GM19240 (cell line): ENCODE data around the gene IRF6.

Experiments
- DNase-seq: peaks from one replicate; pipeline ENCODE4 v3.0.0; 2011; ENCODE audit warnings: low spot score; ENCODE audit not compliant: insufficient read length

Gene IRF6

DNA sequence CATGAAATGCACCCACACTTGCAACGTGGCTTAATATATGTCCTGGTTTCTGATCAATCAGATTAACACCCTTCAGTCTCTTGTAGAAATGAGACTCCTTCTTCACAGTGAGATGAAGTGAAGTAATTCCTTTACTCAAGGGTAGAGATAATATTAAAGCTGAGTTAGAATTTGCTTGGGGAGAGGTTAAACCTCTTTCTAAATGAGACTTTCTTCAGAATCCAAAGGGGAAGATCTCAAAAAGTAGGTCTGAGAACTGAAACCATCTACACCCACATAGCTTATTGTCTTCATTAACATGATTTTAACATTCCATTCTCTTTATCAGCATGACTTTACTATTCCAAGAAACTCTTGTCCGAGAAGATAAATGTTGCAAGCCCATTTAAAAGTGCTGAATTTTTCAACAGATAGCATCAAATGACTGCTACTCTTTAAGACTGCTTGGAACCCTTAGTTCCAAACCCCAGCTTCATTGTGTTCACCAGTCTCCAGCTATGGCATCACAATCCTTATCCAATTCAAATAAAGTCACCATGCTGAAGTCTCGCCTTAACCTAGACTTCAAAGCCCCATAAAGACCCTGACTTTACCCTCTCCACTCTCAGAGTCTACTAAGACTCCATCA lies 69.3 kb downstream of the IRF6 start:
- DNase-seq = no peak
